MM.1S (cell line): ENCODE measurements around the gene ALPL.

ENCODE experiments used
- DNase-seq: peaks from one replicate; pipeline ENCODE4 v3.0.0-alpha.2; 2015
- H2AFZ ChIP-seq: fragments of 300-600 bp; sonication (generic); 2 replicates; pipeline ENCODE4 v1.6.0; 2016; ENCODE audit warnings: antibody characterized with exemption, low read length
- H3F3A ChIP-seq: fragments of 300-600 bp; sonication (generic); 2 replicates; pipeline ENCODE4 v1.6.1; 2016; ENCODE audit warnings: mild to moderate bottlenecking, antibody characterized with exemption, low read length, moderate library complexity, mixed read lengths; ENCODE audit not compliant: insufficient read depth
- H3K27ac ChIP-seq: fragments of 300-600 bp; sonication (generic); 2 replicates; pipeline ENCODE4 v1.5.1; 2016; ENCODE audit warnings: mild to moderate bottlenecking, low read length
- H3K27me3 ChIP-seq: fragments of 300-600 bp; sonication (generic); replicated peaks from 2 replicates; pipeline ENCODE4 v1.6.0; 2016; ENCODE audit warnings: low read length; ENCODE audit not compliant: insufficient read depth
- H3K36me3 ChIP-seq: fragments of 300-600 bp; sonication (generic); replicated peaks from 2 replicates; pipeline ENCODE4 v1.6.1; 2016; ENCODE audit warnings: mild to moderate bottlenecking, low read length, mixed read lengths; ENCODE audit not compliant: insufficient read depth
- H3K4me1 ChIP-seq: fragments of 300-600 bp; sonication (generic); 2 replicates; pipeline ENCODE4 v1.6.1; 2016; ENCODE audit warnings: low read length, mixed read lengths
- H3K4me2 ChIP-seq: fragments of 300-600 bp; sonication (generic); 2 replicates; pipeline ENCODE4 v1.6.0; 2016; ENCODE audit warnings: low read depth, low read length
- H3K4me3 ChIP-seq: fragments of 300-600 bp; sonication (generic); 2 replicates; pipeline ENCODE4 v1.5.1; 2016; ENCODE audit warnings: low read length, mixed read lengths
- H3K79me2 ChIP-seq: fragments of 300-600 bp; sonication (generic); 2 replicates; pipeline ENCODE4 v1.6.1; 2016; ENCODE audit warnings: mixed run types, low read length, mixed read lengths
- H3K9ac ChIP-seq: fragments of 300-600 bp; sonication (generic); 2 replicates; pipeline ENCODE4 v1.6.1; 2016; ENCODE audit warnings: low read length, mixed read lengths
- H3K9me2 ChIP-seq: fragments of 300-600 bp; sonication (generic); replicated peaks from 2 replicates; pipeline ENCODE4 v1.6.1; 2016; ENCODE audit warnings: mild to moderate bottlenecking, low read length, mixed read lengths; ENCODE audit not compliant: insufficient read depth
- H3K9me3 ChIP-seq: fragments of 300-600 bp; sonication (generic); replicated peaks from 2 replicates; pipeline ENCODE4 v1.6.1; 2016; ENCODE audit warnings: mild to moderate bottlenecking, low read length, mixed read lengths; ENCODE audit not compliant: insufficient read depth
- H4K20me1 ChIP-seq: fragments of 300-600 bp; sonication (generic); 2 replicates; pipeline ENCODE4 v1.6.1; 2016; ENCODE audit warnings: mild to moderate bottlenecking, low read length, moderate library complexity, mixed read lengths; ENCODE audit not compliant: insufficient read depth
- EZH2 ChIP-seq: fragments of 300-600 bp; sonication (generic); optimal IDR thresholded peaks from 2 replicates; pipeline ENCODE3; 2017; ENCODE audit warnings: low read depth, mild to moderate bottlenecking, antibody characterized with exemption, low read length, mixed read lengths
- EZH2phosphoT487 ChIP-seq: fragments of 300-600 bp; sonication (generic); IDR thresholded peaks from 2 replicates; pipeline ENCODE4 v1.6.1; 2018; ENCODE audit warnings: antibody characterized with exemption, low read length
- TF ChIP-seq, protein P1 (sequence below): fragments of 300-600 bp; sonication (generic); IDR thresholded peaks from 2 replicates; pipeline ENCODE4 v1.5.1; 2016; ENCODE audit warnings: antibody characterized with exemption, low read length, mixed read lengths

ALPL gene

DNA sequence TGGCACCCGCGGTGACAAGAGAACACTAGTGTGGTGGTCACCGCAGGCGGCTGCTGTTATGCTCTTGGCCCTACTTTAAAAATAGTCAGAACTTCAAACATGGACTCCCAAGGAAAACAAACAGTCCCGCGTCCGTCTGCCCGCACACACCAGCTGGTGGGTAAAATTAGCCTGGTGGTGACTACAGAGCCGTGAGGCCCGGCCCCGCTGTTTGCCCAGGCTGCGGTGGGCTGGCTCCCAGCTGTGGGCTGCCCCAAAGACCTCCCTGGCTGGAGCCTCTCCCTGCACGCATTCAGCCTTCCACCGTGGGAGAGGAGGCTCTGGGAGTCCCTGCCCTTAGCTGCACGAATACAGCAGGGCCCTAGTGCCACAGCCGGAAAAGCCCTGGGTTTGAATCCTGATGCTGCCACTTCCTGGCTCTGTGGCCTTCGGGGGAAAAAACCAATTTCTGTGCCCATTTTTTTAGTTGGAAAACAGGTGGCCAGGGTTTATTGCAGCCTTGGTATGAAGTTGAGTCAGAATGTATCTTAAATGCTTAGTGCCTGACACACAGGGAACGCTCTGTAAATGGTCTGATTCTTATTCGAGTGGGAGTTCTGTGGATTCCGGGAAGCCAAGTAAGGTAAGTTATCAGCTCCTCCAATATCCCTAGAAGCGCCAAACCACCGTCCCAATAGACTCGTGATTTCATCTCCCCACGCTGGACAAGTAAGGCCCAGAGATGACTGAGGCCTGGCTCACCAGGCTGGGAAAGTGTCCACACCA lies 58.2 kb downstream of the ALPL start:
- Histone ChIP-seq H3K4me1 (no peaks in the 10 kb centered on the region), H3K9me3 (no peaks in the 10 kb centered on the region), H3K9me2 (no peaks in the 10 kb centered on the region), H3K9ac (no peak overlapping the region), H4K20me1 (no peaks in the 10 kb centered on the region), H3K4me3 (no peak overlapping the region), H3K4me2 (no peak overlapping the region), H3K79me2 (no peaks in the 10 kb centered on the region), H3F3A (no peaks in the 10 kb centered on the region), H3K36me3 (no peaks in the 10 kb centered on the region), H2AFZ (no peak overlapping the region), H3K27ac (no peak overlapping the region), H3K27me3 (peaks cover 87% of the 10 kb centered on the region)
- DNase-seq: no peak
- TF ChIP-seq, protein P1, sequence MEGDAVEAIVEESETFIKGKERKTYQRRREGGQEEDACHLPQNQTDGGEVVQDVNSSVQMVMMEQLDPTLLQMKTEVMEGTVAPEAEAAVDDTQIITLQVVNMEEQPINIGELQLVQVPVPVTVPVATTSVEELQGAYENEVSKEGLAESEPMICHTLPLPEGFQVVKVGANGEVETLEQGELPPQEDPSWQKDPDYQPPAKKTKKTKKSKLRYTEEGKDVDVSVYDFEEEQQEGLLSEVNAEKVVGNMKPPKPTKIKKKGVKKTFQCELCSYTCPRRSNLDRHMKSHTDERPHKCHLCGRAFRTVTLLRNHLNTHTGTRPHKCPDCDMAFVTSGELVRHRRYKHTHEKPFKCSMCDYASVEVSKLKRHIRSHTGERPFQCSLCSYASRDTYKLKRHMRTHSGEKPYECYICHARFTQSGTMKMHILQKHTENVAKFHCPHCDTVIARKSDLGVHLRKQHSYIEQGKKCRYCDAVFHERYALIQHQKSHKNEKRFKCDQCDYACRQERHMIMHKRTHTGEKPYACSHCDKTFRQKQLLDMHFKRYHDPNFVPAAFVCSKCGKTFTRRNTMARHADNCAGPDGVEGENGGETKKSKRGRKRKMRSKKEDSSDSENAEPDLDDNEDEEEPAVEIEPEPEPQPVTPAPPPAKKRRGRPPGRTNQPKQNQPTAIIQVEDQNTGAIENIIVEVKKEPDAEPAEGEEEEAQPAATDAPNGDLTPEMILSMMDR: no peak

DNA sequence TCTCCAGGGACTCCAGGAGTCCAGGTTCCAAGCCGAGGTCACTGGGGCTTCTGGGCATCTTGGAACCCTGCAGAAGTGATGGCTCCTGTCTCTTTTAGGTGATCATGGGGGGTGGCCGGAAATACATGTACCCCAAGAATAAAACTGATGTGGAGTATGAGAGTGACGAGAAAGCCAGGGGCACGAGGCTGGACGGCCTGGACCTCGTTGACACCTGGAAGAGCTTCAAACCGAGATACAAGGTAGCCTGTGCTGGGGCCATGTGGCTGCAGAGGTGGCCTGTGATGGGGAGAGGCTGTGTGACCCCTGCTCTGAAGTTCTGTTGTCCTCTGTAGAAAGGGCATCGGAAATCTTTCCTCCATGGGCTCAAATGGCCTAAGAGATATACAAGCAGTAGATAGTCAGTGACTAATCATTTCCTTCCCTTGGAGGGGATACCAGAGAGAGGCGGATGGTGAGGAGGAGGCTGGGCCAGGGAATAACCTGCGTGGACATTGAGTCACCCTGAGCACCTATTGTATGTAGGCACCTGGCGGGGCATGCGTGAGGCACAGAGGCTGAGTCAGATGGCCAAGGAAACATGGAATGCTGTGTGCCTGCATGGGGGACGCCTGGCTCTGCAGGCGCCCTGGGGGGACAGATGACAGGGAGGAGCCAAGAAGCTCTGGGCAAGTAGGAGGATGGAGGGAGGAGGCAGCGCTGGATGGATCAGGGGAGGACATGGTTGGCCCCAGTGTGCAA lies 59.0 kb downstream of the ALPL start:
- no peak for DNase-seq
- H3K9me2 ChIP-seq: no peaks in the 10 kb centered on the region
- no peak overlapping the region for H3K4me2 ChIP-seq
- TF ChIP-seq, protein P1: no peak
- TF ChIP-seq EZH2 (no peak), EZH2phosphoT487 (no peak)
- no peaks in the 10 kb centered on the region for H4K20me1 ChIP-seq
- H3K79me2 ChIP-seq: no peaks in the 10 kb centered on the region
- H3F3A ChIP-seq: no peaks in the 10 kb centered on the region
- H2AFZ ChIP-seq: no peak overlapping the region
- H3K27ac ChIP-seq: no peak overlapping the region
- no peaks in the 10 kb centered on the region for H3K36me3 ChIP-seq
- H3K27me3 ChIP-seq: peaks cover 88% of the 10 kb centered on the region
- no peak overlapping the region for H3K9ac ChIP-seq
- no peaks in the 10 kb centered on the region for H3K4me1 ChIP-seq
- no peak overlapping the region for H3K4me3 ChIP-seq
- H3K9me3 ChIP-seq: no peaks in the 10 kb centered on the region

DNA sequence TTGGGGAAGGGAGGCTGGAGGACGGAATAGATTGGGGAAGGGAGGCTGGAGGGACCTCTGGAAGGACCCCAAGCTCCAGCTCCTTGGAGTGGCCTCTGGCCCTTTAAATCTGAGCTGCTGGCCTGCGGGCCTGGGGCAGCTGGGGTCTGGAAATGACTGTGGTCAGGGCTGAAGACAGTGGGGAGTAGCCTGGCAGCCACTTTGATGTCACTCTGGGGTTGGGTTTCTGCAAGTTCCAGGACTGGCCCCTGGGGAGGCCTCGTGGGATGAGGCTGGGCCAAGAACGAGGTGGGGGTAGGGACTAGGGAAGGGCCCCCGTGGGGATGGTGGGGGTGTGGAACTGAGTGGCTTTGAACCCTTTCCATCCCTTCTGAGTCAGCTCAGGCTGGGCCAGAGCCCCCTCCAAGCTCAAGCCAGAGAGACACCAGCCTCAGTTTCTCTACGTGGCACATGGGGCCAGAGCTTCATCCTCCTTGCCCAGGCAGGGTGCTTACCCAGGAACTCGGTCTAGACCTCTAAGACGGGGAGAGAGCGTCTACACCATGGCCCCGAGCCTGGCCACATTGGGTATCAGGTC lies 59.7 kb downstream of the ALPL start:
- Histone ChIP-seq H4K20me1 (no peaks in the 10 kb centered on the region), H3F3A (no peaks in the 10 kb centered on the region), H3K79me2 (no peaks in the 10 kb centered on the region), H3K27ac (no peak overlapping the region), H3K36me3 (no peaks in the 10 kb centered on the region), H2AFZ (no peak overlapping the region), H3K9me3 (no peaks in the 10 kb centered on the region), H3K4me1 (no peaks in the 10 kb centered on the region), H3K27me3 (peaks cover 88% of the 10 kb centered on the region), H3K9ac (no peak overlapping the region), H3K4me2 (no peak overlapping the region), H3K4me3 (no peak overlapping the region), H3K9me2 (no peaks in the 10 kb centered on the region)
- TF ChIP-seq EZH2 (no peak), EZH2phosphoT487 (no peak)
- TF ChIP-seq, protein P1: no peak
- DNase-seq: no peak
